Kidney capillary endothelial cell (primary cell): ENCODE measurements around the gene FAM222B.
"Not testable (repeated sequence)": the region's sequence is repeated elsewhere in the genome, so short reads cannot be mapped to it uniquely, and the experiment has no call there.

Source experiments
- DNase-seq: peaks from one replicate; pipeline ENCODE4 v3.0.0-alpha.2; 2018; ENCODE audit warnings: low spot score

Gene FAM222B

DNA sequence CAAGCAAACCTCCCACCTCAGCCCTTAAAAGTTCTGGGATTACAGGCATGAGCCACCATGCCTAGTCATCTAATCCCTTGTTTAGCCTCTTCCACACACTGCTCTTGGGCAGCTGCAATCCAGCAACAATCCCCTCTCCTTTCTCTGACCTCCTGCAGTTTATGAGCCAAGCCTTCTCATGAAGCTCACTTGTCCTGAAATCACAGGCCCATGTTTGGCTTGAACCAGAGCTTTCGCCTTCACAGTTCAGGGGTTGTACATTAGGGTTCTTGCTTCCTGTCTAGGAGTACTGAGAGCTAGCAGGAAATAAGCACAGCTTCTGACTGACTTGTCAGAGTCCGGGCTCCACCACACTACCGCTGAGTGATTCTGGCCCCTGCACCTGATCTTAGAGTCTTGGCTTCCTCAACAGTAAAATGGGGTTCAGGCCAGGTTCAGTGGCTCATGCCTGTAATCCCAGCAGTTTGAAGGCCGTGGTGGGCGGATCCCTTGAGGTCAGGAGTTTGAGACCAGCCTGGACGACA, 28.5 kb upstream of the FAM222B start:
- no peak for DNase-seq

DNA sequence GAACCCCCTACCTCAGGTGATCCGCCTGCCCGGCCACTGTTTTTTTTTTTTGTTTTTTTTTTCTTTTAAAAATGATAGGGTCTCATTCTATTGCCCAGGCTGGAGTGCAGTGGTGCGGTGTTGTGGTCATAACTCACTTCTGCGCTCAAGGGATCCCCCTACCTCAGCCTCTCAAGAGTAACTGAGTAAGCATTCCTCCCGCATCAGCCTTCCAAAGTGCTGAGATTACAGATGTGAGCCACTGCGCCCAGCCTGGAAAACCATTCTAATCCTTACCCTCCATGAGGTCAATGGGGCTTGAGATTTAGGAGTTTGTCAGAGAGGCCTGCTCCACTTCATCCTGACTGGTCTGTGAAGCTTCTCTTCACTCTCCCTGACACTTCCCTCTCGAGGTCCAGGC, 24.7 kb upstream of the FAM222B start:
- DNase-seq = no peak

DNA sequence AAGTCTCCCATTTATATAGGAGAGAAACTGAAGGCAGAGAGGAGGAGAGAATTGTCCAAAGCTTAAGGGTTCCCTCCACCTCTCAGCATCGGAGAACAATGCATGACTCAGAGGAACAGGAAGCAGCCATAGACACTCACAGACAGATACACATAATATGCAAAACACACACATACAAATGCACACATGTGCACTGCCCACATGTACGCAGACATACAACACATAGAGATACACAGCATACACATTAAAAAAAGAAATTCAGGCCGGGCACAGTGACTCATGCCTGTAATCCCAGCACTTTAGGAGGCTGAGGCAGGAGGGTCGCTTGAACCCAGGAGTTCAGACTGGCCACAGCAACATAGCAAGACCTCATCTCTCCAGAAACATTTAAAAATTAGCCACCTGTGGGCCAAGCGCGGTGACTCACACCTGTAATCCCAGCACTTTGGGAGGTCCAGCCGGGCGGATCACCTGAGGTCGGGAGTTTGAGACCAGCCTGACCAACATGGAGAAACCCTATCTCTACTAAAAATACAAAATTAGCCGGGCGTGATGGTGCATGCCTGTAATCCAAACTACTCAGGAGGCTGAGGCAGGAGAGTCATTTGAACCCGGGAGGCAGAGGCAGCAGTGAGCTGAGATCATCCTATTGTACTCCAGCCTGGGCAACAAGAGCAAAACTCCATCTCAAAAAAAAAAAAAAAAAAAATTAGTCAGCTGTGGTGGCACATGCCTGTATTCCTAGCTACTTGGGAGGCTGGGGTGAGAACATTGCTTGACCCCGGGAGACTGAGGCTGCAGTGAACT, 23.6 kb upstream of the FAM222B start:
- peak; percentile 90 for DNase-seq

DNA sequence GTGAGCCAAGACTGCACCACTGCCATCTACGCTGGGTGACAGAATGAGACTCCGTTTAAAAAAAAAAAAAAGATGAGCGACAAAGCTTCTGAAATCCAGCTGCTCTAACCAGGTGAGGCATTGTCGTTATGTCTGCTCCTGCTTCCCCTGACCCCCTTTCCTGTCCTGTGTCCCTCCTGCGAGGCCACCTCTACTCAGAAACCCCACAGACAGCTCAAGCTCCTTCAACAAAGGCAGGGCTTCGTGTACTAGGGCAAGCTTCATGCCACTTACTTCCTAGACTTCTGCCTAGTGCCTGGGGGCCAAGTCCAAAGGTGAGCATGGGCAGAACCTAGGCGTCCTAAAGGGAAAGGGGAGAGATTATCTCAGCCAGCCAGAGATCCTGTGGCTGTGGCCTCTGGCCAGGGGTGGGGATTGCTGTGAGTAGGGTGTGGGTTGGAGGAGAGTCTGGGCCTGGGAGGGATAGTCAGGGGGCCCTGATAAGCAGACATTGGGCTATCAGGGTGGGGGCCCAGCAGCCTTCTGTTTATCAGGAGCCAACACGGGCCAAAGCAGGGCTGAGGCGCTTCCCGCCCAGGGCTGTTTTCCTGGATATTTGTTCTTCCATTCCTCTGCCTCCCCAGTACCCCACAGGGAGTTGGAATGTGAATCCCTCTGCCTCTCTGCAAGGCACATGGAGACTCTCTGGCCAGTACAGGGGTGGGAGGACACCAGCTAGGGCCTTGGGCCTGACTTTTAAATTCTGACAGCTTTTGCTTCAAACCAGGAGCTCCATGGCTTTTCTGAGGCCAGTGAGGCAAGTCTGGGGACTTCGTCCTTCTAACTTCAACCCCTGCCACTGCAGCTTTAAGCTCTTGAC, 22.6 kb upstream of the FAM222B start:
- no peak for DNase-seq

DNA sequence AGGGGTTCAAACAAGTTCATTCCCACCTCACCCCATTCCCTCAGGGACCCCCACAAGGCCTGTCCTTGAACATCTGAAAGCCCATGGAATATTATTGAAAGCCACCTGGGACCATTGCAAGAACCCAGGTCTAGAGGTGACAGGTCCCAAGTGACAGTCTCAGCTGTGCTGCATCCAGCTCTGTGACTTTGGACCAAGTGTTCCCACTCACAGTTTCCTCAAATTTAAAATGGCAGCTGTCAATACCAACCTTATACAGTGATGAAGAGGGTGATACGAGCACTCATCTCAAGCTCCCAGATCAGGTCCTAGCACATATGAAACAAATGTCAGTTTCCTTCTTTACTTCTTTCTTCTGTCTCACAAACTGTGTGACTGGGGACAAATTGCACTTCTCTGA, 21.4 kb upstream of the FAM222B start:
- no peak for DNase-seq

DNA sequence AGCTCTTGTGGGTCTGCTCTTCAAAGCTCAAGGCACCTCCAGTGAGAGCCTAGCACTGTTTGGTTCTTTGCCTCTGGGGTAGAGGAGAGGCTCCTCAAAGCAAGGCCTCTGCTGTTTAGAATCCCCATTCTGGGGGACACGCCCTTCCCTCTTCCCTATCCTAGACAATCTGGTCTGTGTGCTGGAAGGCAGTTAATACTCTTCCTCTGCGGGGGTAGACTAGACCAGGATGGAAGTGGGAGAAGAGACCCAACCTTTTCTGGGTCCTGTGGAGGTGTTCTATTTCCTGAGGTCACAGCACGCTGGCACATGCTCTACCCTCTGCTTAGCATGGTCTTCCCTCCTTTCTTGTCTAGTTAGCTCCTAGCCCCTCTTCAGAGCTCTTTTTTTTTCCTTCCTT, 20.0 kb upstream of the FAM222B start:
- DNase-seq = no peak

DNA sequence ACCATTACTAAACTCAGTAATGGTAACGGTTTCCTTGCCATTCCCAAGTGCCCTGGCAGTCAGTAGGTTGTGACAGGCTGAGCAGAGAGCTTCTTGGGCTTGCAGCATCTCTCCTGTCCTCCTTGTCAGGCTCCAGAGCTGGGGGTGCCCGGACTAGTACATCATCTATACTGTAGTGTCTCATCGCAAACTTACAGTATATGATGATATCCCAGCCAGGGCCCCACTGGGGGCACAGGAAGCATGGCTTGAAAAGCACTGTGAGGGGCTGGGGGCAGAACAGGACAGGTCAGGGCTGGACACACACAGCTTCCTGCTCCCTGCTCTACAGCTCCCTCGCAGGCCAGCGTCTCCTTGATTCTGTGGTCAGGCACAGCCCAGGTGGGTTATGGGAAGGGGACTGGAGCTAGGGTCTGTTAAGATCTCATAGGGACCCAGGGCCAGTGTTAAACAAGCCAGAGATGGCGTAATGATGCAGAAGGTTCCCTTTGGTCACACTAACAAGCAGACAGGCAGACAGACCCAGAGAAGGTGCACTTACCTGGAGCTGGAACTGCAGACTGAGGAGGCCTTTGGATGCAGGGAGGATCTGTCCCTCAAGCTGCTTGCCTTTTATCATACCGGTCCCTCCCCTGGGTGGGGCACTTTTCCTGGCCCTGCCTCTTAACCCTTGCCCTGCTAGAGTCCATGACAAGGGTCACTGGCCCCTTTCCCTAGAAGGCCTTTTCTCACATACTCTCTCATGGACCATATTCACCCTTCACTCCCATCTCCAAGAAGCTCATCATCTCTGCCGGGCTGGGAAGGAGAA, 19.0 kb upstream of the FAM222B start:
- DNase-seq = no peak

DNA sequence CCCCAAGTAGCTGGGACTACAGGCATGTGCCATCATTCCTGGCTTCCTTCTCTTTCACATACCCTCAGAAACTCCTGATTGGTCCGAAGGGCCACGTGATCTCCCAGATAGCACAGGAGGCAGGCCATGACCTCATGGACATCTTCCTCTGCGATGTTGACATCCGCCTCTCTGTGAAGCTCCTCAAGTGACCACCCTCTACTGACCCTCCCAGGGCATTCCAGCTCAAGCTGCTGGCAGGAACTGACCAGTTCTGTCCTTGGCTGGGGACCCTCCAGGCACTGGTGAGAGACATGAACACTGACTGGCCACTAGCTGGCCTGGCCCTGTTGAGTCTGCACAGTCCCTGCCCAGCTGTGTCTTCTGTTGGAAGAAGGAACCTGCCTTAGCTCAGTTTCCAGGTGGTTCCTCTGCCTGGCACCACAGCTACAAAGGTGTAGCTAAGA, 17.8 kb upstream of the FAM222B start:
- DNase-seq = no peak

DNA sequence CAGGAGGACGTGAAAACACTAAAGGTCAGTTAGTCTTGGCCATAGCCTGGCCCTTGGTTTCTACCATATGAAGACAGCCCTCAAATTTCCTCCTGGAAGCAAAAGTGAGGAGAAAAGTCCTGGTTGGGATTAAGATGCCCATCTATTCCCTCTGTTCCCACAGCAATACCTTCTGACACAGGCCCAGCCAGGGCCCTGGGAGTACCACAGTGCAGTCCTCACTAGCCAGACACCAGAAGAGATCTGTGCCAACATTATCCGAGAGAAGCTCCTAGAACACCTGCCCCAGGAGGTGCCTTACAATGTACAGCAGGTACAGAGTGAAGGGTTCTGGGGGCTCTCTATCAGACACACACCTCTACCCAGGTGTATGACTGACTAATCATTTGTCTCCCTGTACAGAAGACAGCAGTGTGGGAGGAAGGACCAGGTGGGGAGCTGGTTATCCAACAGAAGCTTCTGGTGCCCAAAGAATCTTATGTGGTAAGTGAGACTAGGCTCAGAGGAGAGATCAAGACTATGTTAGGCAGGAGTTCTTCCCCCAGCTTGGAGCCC, 16.3 kb upstream of the FAM222B start:
- DNase-seq = no peak

DNA sequence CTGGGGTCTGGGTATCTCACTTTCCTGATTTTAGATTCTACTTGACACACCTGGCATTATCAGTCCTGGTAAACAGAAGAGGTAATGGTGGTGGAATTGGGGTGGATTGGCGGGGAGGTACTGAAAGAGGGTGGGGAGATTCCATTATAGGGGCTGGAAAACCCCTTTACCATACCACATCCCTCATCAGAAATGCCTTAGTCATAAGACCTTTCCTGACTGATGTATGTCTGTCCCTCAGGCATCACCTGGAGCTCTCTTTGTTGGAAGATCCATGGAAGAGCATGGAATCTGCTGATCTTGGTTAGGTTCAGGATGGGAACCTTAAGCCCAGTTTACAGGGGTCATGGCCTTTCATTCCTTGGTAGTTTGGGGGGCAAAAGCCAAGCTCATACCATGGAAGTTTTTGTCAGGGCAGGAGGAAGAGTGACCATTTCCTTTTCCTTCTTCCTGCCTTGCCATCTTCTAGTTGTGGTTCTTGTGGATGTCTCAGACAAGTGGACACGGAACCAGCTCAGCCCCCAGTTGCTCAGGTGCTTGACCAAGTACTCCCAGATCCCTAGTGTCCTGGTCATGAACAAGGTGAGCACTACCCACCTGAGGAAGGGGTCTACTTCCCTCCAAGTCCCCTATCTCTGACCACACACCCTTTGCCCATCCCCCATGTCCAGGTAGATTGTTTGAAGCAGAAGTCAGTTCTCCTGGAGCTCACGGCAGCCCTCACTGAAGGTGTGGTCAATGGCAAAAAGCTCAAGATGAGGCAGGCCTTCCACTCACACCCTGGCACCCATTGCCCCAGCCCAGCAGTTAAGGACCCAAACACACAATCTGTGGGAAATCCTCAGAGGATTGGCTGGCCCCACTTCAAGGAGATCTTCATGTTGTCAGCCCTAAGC, 15.6 kb upstream of the FAM222B start:
- no peak for DNase-seq

DNA sequence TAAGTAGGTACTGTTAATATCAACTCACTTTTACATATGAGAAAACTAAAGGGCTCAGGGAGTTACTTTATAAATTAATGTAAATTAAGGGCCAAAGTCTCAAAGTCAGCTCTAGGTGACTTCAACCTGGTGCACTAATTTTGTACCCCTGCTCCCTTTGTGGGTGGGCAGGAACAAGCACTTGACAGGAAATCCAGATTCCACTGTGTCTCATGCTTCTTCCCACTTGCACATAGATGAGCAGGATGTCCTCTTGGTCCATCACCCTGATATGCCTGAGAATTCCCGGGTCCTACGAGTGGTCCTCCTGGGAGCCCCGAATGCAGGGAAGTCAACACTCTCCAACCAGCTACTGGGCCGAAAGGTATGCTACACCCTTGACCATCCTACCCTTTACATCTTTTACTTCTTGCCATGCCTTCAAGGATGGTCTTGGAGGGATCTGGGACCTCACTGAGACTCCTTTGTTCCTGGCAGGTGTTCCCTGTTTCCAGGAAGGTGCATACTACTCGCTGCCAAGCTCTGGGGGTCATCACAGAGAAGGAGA, 13.5 kb upstream of the FAM222B start:
- DNase-seq = no peak

DNA sequence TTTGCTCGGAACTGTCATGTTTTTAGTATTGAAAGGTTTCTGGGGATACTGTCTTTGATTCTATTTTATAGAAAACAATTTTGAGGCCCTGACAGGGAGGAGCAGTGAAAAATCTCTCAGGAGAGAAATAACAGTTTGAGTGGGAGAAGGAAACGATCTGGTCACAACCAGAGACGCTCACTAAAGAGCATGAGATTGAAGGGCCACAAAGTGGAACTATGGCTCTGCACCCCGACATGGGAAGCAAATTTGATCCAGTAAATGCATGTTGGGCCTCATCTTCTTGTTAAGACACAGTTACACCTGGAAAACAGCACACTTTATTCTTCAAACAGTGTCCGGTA, 12.7 kb upstream of the FAM222B start:
- DNase-seq = no peak

DNA sequence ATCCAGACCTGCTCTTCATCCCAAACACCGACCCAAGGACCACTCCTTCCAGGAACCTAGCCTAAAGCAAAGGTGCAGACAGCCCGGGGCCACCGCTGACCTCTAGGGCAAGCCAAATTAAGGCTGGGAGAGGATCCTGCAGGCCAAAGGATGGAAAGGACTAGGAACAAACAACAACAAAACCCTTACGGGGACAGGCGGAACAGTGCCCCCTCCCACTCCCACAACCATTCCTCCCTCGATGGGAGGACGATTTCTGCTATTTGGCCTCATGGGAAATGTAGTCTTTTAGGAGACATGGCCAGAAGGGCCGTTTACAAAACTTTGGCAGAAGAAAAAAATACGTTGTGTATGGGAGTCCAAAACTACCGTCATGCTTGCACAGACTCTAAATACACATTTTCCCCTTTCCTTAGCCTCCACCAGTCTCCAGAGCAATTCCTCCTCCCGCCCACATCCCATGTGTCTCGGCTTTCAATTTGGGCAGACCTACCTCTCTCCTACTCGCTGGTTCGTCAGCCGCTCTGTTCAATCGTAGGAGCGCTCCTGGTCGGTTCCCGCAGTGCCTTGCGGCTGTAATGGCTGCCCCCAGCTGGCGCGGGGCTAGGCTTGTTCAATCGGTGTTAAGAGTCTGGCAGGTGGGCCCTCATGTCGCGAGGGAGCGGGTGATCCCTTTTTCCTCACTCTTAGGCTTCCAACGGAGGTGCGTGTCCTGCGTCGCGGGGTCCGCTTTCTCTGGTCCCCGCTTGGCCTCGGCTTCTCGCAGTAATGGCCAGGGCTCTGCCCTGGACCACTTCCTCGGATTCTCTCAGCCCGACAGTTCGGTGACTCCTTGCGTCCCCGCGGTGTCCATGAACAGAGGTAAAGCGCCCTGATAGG, 12.1 kb upstream of the FAM222B start, which contains the start of gene ERAL1:
ERAL1 (plus strand) TSS at position 560 of the 879 bp plus-strand sequence; CDS start at position 579, 19 bp downstream.
- DNase-seq = peak; percentile 85

DNA sequence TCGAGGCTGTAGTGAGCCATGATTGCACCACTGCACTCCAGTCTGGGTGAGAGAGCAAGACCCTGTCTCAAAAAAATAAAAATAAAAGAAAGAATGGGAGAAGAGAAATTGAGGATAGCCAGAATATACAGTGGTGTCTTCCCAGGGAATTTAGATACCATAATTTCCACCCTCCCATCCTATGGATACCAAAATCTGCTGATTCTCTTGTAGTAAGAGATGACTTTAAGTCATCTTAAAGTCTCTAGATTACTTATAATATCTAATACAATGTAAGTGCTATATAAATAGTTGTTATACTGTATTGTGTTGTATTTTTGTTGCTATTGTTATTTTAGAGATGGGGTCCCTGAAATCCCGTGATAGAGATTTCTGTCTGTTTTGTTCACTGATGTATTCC, 10.7 kb upstream of the FAM222B start:
- DNase-seq = no peak

DNA sequence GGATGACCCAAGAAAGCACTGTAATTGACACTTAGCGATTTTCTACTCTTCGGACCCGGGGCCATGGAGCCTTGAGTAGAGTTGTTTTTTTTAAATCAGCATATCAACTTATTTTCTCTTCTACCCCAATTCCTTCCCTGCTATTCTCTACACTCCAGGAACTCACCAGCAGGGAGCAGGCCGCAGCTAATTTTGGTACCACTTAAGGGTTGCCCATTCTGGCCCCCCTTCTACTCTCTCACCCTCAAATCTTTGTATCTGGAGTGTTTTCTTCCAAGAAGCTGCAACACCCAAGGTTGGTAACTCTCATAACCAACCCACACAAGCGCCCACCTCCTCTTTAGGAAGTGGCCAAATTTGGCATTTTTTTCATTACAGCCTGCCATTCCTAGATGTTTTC, 6.7 kb upstream of the FAM222B start:
- no peak for DNase-seq

DNA sequence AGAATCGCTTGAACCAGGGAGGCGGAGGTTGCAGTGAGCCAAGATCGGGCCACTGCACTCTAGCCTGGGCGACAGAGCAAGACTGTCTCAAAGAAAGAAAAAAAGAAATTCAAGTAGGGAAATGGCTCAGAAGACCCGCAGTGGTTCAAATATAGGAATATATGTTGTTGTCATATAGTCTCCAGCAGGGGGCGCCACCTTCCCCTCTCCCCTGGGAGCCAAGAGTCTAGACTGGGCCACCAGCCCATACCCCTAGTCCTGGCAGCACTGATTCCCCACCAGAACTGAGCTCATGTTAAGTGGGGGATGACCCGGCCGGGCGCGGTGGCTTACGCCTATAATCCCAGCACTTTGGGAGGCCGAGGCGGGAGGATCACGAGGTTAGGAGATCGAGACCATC, 6.1 kb upstream of the FAM222B start:
- DNase-seq = not testable (repeated sequence)

DNA sequence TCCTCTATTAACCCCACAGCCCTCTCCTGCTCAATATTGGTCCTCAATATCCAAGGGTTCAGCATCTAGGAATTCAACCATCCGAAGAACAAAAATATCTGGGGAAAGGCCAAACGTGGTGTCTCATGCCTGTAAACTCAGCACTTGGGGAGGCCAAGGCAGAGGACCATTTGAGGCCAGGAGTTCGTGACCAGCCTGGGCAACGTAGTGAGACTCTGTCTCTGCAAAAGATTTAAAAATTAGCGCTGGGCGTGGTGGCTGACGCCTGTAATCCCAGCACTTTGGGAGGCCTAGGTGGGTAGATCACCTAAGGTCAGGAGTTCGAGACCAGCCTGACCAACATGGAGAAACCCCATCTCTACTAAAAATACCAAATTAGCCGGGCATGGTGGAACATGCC, 4.1 kb upstream of the FAM222B start:
- DNase-seq = not testable (repeated sequence)

DNA sequence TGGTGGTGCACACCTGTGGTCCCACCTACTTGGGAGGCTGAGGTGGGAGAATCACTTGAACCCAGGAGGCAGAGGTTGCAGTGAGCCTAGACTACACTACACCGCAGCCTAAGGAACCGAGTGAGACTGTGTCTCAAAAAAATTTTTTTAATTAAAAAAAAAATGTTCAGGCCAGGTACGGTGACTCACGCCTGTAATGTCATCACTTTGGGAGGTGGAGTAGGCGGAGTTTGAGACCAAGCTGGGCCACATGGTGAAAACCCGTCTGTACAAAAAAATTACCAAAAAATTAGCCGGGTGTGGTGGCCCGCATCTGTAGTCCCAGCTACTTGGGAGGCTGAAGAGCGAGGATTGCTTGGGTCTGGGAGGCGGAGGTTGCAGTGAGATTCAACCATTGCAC, 3.6 kb upstream of the FAM222B start:
- no peak for DNase-seq

DNA sequence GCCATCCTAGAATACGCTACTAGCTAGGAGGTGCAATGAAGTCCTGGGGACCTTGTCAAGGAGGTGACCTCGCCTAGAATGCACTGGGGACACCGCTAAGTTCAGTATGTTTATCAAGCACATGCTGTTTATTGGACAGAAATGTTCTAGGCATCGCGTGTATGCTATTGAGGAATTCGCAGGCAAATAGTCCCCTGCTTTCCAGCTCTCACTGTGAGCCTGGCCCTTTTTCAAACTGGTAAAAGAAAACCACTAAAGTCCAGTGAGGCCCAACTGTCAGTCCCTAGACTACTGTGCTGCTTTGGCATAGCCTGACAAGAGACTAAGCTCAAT, 1.2 kb upstream of the FAM222B start:
- DNase-seq = no peak

DNA sequence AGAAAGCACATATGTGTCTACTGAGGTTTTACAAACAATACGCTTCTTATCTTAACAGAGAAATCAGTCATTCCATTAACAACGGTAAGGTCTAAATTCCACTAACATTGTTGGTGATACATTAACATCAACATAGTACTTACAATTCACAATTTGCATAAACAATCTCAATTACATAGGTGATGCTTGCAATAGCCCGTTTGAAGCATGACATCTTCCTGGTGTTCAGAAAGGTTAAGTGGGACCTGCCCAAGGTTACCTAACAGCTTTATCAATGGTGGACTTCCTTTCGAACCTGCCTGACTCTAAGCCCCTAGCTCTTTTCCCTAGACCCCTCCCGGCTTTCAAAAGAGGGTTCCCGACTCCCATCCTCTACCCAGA, 699 bp downstream of the FAM222B start:
- DNase-seq = no peak
